WI38 (cell line): ENCODE data around the gene SEH1L.

Experiments
- H3K4me3 ChIP-seq: 2 replicates; pipeline ENCODE4 v1.5.1; 2011; ENCODE audit warnings: low read depth, mild to moderate bottlenecking, control low read depth, low read length
- CTCF ChIP-seq: IDR thresholded peaks from 2 replicates; pipeline ENCODE4 v1.5.1; 2012; ENCODE audit warnings: low read depth, mild to moderate bottlenecking, control low read depth, low read length

The SEH1L gene

DNA sequence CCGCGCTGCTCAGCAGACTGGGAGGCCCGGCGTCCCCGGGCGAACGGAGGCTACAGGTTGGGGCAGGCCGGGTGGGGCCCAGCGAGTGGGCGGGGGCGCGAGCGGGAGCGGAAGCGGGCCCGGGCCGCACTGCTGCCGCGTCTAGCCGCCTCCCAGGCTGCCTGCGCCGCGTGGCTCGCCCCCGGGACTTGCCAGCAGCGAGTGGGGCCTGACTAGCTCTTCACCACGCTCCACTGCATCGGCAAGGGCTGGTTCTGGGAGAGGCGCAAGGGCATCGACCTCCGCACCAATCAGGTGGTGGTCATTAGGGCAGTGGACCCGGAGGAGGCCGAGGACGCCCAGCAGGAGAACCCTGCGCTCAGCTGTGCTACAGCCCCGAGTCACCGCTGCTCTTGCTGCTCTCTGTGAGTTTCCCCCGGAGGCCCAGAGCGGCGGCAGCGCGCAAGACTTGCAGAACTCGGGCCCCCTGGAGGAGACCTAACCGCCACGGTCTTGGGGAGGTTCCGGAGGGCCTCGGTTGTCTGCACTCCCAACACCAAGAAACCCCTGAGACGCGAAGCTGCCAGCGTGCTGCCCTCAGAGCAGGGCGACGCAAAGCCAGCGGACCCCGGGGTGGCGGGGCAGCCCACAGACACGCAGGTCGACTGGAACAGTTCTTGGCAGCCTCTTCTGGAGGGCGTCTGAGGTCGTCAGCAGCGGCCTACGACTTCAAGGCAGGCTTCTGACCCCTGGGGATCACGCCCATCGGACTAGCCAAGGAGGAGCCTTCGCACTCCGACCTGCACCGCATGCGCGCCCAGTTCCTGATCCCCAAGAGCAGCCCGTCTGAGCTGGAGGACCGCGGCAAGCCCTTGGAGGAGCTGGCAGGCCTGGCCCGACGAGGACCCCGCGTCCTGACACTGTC is 36.5 kb upstream of the SEH1L start:
- no peak overlapping the region for H3K4me3 ChIP-seq

DNA sequence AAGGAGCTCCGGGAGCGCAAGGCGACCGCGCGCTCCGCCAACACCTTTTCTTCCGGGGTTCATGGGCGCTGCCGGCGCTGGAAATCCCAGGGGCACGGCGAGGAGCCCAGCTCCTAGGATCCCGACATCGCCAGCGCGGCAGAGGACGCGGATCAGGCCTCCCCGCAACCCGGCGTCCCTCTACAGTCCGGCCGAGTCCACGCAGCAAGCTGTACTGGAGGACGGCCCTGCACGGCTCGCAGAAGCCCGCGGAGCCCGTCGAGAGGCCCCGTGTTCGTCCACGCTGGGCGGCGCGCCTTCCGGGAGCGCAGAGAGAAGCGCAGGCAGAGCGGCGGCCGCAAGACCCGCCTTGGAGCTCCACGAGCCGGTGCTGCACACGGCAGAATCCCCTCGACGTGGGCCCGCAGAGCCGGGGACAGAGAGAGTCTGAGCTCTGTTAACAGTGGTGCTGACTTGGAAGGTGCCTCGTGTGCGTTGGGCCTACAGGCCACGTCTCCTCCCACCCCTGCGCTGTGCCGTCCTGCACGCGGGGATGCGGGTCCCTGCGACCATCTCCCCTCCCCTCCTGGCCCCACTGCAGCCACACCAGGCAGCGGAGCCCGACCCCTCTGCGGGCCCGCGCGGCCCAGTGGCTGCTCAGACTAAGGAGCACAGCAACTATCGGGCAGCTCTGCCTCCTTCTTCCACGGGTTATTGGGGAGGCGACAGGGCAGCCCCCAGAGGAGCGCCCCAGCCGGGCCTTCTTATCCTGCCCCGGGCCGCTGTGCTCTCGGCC is 35.7 kb upstream of the SEH1L start:
- no peak overlapping the region for H3K4me3 ChIP-seq
- no peak for TF ChIP-seq CTCF

More for the DNA sequence above, 36.5 kb upstream of the SEH1L start:
- no peak for TF ChIP-seq CTCF

GRCh38 chr18:12921178-12921577 is 26.6 kb upstream of the SEH1L start:
- no peak for TF ChIP-seq CTCF

GRCh38 chr18:12922266-12922665 is 25.5 kb upstream of the SEH1L start:
- no peak for TF ChIP-seq CTCF
- H3K4me3 ChIP-seq: no peak overlapping the region

More at GRCh38 chr18:12921178-12921577, 26.6 kb upstream of the SEH1L start:
- no peak overlapping the region for H3K4me3 ChIP-seq

GRCh38 chr18:12924616-12925015 is 23.2 kb upstream of the SEH1L start:
- H3K4me3 ChIP-seq: no peak overlapping the region
- no peak for TF ChIP-seq CTCF

DNA sequence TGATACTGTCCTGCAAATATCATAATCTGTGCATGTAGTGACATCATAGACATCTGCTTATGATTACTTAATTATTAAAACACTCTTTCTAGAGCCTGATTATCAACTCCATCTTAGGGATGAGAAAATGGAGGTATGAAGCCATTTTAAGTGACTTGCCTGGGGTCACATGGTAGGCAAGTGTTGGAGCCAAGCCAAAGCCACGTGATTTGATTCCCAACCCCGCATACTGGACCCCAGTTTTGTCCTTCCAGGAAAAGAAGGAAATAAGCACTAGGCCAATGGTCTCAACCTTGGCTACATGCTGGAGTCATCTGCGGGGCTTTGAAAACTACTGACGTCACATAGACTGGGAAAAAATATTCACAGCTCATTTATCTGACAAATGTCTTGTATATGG is 19.6 kb upstream of the SEH1L start:
- TF ChIP-seq CTCF: no peak
- no peak overlapping the region for H3K4me3 ChIP-seq

- no peak for TF ChIP-seq CTCF
- no peak overlapping the region for H3K4me3 ChIP-seq
Observed at GRCh38 chr18:12928641-12929040, 19.2 kb upstream of the SEH1L start.
